HG03575 (cell line): ENCODE data around the gene HLA-E.
"Not testable (repeated sequence)": the region's sequence is repeated elsewhere in the genome, so short reads cannot be mapped to it uniquely, and the experiment has no call there.

Source experiments
- ATAC-seq: cut with Tn5 transposase; IDR thresholded peaks from one replicate; pipeline ENCODE4 v1.9.1; 2021; ENCODE audit not compliant: unreplicated experiment, insufficient number of reproducible peaks, low FRiP score; ENCODE audit errors: extremely low read depth

HLA-E gene

DNA sequence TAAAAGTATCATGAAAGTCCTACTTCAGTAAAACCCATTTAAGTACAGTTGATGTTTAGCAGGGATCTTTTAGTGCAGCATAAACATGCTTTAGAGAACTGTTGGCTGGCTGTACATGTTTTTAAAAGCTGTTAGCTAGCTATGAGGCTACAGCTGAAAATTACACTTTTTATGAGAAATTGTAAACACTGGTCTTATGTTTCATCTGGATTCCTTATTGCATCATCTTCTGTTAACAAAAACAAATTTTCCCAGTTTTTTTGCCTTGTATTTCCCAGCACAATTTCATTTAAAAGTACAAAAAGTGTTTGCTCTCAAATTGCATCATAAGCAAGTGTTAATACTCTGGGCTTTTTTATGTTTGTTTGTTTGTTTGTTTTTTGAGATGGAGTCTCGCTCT lies 18.3 kb upstream of the HLA-E start:
- ATAC-seq = no peak

DNA sequence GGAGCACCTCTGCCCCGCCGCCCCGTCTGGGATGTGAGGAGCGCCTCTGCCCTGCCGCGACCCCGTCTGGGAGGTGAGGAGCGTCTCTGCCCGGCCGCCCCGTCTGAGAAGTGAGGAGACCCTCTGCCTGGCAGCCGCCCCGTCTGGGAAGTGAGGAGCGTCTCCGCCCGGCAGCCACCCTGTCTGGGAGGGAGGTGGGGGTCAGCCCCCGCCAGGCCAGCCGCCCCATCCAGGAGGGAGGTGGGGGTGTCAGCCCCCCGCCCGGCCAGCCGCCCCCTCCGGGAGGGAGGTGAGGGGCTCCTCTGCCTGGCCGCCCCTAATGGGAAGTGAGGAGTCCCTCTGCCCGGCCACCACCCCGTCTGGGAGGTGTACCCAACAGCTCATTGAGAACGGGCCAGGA lies 14.2 kb upstream of the HLA-E start:
- not testable (repeated sequence) for ATAC-seq

GRCh38 chr6:30480536-30481156 lies 8.7 kb upstream of the HLA-E start:
- ATAC-seq = no peak

GRCh38 chr6:30481211-30481964 lies 7.9 kb upstream of the HLA-E start:
- ATAC-seq = no peak

DNA sequence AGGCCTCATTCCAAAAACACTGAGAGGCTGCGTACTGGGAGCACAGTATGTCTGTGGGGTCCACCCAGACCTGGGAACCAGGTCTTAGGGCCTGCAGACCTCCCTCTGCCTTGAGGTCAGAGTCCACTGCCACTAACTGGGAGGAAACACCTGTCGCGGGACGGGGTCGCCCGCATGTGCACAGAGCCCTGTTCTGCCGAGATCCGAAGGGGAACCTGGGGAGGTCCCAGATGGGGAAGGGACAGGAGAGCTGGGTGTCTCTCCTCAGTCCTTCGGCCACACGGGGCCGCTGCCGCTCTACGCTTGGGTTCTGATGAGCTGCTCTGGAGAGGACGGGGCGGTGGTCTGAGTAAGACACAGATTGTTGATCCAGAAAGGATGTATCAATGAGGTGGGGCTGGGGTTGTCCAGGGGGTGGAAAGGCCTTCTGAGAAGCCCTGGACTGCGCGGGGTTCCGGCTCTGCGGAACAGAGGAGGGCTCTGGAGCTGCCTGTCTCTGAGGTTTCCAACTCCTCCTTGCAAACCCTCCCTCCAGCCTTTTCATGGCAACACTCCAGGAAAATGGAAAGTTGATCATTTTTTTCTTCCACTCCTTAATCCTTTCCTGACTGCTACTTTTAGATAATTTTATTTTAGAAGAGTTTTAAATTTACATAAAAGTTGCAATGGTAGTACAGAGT lies 7.2 kb upstream of the HLA-E start:
- ATAC-seq = not testable (repeated sequence)

DNA sequence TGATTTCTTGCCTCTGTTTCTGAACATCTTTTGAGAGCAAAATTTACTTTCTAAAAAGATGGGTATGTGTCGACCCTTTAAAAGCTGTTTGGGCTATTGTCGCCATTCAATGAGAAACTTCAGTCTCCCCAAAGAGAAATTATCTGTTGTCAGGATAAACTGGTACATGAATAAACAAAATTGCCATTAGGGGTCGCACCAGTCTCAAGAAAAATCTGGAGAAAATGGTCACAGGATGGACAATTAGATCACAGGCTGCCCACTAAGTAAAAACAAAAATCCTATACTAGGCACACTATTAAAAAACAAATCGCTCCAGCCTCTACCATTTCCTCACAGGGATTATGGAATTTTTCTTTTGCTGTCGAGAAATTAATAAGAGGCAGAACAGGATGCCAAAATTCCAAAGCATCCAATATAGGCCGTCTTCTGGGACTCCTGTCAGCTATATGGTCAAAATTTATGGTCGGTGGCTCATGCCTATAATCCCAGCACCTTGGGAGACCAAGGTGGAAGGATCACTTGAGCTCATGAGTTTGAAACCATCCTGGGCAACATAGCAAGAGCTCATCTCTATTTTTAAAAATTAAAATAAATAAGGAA lies 5.5 kb upstream of the HLA-E start:
- ATAC-seq = no peak

GRCh38 chr6:30485236-30485635 lies 4.1 kb upstream of the HLA-E start:
- ATAC-seq = no peak

- ATAC-seq = no peak
These were observed 1.4 kb upstream of the HLA-E start for GRCh38 chr6:30487926-30488325.

GRCh38 chr6:30488697-30489080 lies 620 bp upstream of the HLA-E start:
- ATAC-seq = not testable (repeated sequence)

- ATAC-seq = no peak
These were observed 942 bp downstream of the HLA-E start for GRCh38 chr6:30490026-30490876.

- not testable (repeated sequence) for ATAC-seq
These were observed 2.1 kb downstream of the HLA-E start for GRCh38 chr6:30491291-30491953.

DNA sequence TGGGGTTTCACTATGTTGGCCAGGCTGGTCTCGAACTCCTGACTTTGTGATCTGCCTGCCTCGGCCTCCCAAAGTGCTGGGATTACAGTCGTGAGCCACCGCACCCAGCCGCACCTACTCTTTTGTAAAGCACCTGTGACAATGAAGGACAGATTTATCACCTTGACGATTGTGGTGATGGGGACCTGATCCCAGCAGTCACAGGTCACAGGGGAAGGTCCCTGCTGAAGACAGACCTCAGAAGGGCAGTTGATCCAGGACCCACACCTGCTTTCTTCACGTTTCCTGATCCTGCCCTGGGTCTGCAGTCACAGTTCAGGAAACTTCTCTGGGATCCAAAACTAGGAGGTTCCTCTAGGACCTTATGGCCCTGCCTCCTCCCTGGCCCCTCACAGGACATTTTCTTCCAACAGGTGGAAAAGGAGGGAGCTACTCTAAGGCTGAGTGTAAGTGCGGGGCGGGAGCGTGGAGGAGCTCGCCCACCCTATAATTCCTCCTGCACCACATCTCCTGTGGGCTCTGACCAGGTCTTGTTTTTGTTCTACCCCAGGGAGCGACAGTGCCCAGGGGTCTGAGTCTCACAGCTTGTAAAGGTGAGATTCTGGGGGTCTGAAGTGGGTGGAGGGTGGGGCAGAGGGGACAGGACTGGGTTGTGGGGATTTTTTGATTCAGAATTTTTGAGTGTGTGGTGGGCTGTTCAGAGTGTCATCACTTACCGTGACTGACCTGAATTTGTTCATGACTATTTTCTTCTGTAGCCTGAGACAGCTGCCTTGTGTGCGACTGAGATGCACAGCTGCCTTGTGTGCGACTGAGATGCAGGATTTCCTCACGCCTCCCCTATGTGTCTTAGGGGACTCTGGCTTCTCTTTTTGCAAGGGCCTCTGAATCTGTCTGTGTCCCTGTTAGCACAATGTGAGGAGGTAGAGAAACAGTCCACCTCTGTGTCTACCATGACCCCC lies 3.0 kb downstream of the HLA-E start:
- no peak for ATAC-seq

DNA sequence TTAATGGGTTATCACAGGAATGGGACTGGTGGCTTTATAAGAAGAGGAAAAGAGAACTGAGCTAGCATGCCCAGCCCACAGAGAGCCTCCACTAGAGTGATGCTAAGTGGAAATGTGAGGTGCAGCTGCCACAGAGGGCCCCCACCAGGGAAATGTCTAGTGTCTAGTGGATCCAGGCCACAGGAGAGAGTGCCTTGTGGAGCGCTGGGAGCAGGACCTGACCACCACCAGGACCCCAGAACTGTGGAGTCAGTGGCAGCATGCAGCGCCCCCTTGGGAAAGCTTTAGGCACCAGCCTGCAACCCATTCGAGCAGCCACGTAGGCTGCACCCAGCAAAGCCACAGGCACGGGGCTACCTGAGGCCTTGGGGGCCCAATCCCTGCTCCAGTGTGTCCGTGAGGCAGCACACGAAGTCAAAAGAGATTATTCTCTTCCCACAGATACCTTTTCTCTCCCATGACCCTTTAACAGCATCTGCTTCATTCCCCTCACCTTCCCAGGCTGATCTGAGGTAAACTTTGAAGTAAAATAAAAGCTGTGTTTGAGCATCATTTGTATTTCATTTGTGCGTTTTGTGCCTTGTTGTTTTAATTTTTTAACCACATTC lies 4.4 kb downstream of the HLA-E start:
- ATAC-seq = no peak

DNA sequence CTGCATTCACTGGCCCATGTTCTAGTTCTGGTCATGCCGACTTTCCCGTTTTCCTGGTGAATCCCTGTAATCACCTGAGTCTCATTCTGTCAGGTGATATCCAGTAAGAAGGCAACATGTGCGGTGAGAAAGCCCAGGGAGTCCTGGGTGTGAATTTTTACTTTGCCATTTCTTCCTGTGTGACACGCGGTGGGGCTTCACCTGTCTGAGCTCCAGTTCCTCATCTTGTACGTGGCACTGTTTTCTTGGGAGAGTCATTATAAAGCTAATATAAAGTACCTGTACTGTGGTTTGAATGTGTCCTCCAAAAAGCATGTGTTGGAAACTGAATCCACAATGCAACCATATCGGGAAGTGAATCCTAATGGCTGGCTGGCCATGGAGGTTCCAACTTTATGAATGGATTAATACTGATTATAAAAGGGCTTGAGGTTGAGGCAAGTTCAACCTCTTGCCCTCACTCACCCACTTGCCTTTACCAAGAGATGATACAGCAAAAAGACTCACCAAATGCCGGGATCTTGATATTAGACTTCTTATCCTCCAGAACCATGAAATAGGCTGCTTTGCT lies 5.1 kb downstream of the HLA-E start:
- ATAC-seq = no peak

DNA sequence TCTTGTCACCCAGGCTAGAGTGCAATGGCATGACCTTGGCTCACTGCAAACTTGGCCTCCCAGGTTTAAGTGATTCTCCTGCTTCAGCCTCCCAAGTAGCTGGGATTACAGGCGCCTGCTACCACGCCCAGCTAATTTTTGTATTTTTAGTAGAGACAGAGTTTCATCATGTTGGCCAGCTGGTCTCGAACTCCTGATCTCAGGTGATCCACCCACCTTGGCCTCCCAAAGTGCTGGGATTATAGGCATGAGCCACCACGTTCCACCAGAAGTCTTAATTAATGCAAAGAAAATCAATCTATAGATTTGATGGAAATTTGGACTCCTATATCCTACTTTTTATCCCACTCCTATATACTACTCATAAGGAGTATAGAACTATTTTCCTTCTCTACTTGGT lies 5.8 kb downstream of the HLA-E start:
- ATAC-seq = not testable (repeated sequence)

- no peak for ATAC-seq
These were observed 6.7 kb downstream of the HLA-E start for GRCh38 chr6:30495993-30496392.

GRCh38 chr6:30497261-30497599 lies 7.9 kb downstream of the HLA-E start:
- ATAC-seq = not testable (repeated sequence)
